ENCODE results near the gene WTIP. TPM values are rescaled to one million over a fixed set of nuclear protein-coding genes. Genes with fewer than 3 reads are reported as not detected.

WTIP gene
- total and polyA plus RNA-seq, 2 of the 4 experiments (the other 2 are of a cell fraction), result 30.3 to 48.9 TPM

DNA sequence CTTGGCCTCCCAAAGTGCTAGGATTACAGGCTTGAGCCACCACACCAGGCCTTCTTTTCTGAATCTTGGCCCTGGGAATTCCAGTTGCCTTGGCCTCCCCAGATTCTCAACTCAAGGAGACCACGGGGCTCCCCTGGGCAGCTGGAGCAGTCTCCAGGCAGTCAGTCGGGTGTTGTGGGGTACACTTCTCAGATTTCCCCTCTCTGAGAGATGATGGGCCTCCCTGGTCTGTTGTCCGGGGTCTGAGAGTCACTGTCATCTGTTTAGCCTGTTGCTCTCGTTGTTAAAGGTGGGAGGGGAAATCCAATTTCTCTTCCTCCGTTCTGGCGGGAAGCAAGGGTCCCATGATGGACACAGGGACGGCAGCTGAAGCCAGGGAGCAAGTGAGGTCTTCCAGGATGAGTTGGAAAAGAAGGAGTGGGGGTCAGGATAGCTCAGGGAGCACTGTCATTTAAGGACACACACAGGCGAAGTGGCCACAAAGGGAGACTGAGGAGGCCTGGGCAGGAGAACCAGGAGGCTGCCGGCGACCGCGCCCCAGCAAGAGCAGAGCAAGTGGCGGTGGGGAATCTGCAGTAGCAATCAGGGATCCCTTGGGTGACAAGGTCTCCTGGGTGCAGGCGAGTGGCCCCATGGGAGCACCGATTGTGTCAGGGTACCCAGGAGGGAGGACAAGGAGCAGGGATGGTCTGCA is 15.7 kb downstream of the WTIP start:
- in situ Hi-C loops (cut with MboI; ENCODE audit: low sequenced_read_pairs), result no loop called here

More for the DNA sequence above, 15.7 kb downstream of the WTIP start:
- Histone ChIP-seq H4K91ac (ENCODE audit: insufficient read depth, low read depth, low read length) (no peak overlapping the region), H3K4ac (ENCODE audit: low read depth, low read length) (no peak overlapping the region), H4K5ac (ENCODE audit: low read depth, low read length) (no peak overlapping the region), H2AFZ (replicated peaks; ENCODE audit: low read length, poor library complexity) (no peak overlapping the region), H3K23ac (ENCODE audit: low read depth, low read length) (no peak overlapping the region), H3K14ac (replicated peaks; ENCODE audit: low read depth, low read length) (no peak overlapping the region), H3K79me1 (ENCODE audit: low read depth in 1 of 2, low read length in 2 of 2) (peaks cover 7 to 16% of the 10 kb centered on the region in 2 experiments; a peak in 3 of 4 replicates), H3K9me3 (ENCODE audit: control insufficient read depth, insufficient read depth, low read length) (no peaks in the 10 kb centered on the region), H3K36me3 (ENCODE audit: control insufficient read depth, insufficient read depth, low read length) (peaks cover 54% of the 10 kb centered on the region), H3K27me3 (ENCODE audit: control insufficient read depth, insufficient read depth, low read length) (no peaks in the 10 kb centered on the region), H3K4me1 (ENCODE audit: control insufficient read depth, insufficient read depth, low read length) (peaks cover 2% of the 10 kb centered on the region; the same call in 1 of the 2 replicates), H2BK20ac (ENCODE audit: low read depth, low read length) (no peak overlapping the region), H3K9ac (ENCODE audit: low read depth, low read length) (no peak overlapping the region), H2BK5ac (ENCODE audit: low read depth, low read length, poor library complexity, severe bottlenecking) (no peak overlapping the region), H3K4me2 (ENCODE audit: low read depth, low read length) (no peak overlapping the region), H3K4me3 (ENCODE audit: insufficient read depth, low read depth, low read length) (no peak overlapping the region), H2BK120ac (ENCODE audit: low read depth, low read length) (no peak overlapping the region), H3K9me1 (ENCODE audit: insufficient read depth, low read length) (no peaks in the 10 kb centered on the region), H3K27ac (ENCODE audit: insufficient read depth, low read length) (no peak overlapping the region), H4K8ac (ENCODE audit: low read depth in 2 of 2, low read length in 2 of 2) (no peak overlapping the region), H2BK15ac (ENCODE audit: low read depth, low read length) (no peak overlapping the region), H2AK9ac (replicated peaks; ENCODE audit: low read depth, low read length, poor library complexity) (no peak overlapping the region), H4K20me1 (ENCODE audit: insufficient read depth, low read length) (peaks cover 9% of the 10 kb centered on the region), H3K18ac (ENCODE audit: low read depth, low read length) (no peak overlapping the region), H2AK5ac (ENCODE audit: low read depth, low read length) (no peak overlapping the region), H3K56ac (ENCODE audit: extremely low read depth, insufficient read depth, low read length) (no peak overlapping the region)
- no peak for TF ChIP-seq BHLHE40 (IDR thresholded peaks at IDR 0.05; ENCODE audit: low read depth, low read length)
- no peak for TF ChIP-seq CHD1 (IDR thresholded peaks at IDR 0.05; ENCODE audit: low read depth, low read length)
- no peak for TF ChIP-seq FOS (IDR thresholded peaks at IDR 0.05; ENCODE audit: low read depth, low read length)
- TF ChIP-seq CTCF (conservative IDR thresholded peaks at IDR 0.05; ENCODE audit: low read depth, low read length), result no peak
- no peak for TF ChIP-seq SMC3 (IDR thresholded peaks at IDR 0.05; ENCODE audit: low read depth, low read length)
- TF ChIP-seq CEBPB (IDR thresholded peaks at IDR 0.05; ENCODE audit: low read depth, low read length), result no peak
- no peak for TF ChIP-seq MXI1 (IDR thresholded peaks at IDR 0.05; ENCODE audit: borderline replicate concordance, low read depth, low read length)
- no peak for TF ChIP-seq POLR2A (IDR thresholded peaks at IDR 0.05; ENCODE audit: low read depth, low read length)
- TF ChIP-seq, protein P1, sequence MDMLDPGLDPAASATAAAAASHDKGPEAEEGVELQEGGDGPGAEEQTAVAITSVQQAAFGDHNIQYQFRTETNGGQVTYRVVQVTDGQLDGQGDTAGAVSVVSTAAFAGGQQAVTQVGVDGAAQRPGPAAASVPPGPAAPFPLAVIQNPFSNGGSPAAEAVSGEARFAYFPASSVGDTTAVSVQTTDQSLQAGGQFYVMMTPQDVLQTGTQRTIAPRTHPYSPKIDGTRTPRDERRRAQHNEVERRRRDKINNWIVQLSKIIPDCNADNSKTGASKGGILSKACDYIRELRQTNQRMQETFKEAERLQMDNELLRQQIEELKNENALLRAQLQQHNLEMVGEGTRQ (IDR thresholded peaks at IDR 0.05; ENCODE audit: low read depth, low read length), result no peak
- no peak for TF ChIP-seq MAFK (IDR thresholded peaks at IDR 0.05; ENCODE audit: low read depth, low read length)
- TF ChIP-seq MAZ (IDR thresholded peaks at IDR 0.05; ENCODE audit: borderline replicate concordance, low read depth, low read length), result no peak
- TF ChIP-seq RFX5 (IDR thresholded peaks at IDR 0.05; ENCODE audit: low read depth, low read length), result no peak
- TF ChIP-seq, protein P2, sequence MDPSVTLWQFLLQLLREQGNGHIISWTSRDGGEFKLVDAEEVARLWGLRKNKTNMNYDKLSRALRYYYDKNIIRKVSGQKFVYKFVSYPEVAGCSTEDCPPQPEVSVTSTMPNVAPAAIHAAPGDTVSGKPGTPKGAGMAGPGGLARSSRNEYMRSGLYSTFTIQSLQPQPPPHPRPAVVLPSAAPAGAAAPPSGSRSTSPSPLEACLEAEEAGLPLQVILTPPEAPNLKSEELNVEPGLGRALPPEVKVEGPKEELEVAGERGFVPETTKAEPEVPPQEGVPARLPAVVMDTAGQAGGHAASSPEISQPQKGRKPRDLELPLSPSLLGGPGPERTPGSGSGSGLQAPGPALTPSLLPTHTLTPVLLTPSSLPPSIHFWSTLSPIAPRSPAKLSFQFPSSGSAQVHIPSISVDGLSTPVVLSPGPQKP (IDR thresholded peaks at IDR 0.05; ENCODE audit: borderline replicate concordance, low read depth, low read length), result no peak
- WGBS, 2 experiments (ENCODE audit: extremely low coverage in 2 of 2, insufficient read length in 1 of 2), result 96% methylated on average over 9 of the region's 15 CpGs; no CpG with 5 or more reads in 1 of the 2 experiments
- intact Hi-C loops (cut with micrococcal nuclease), result no loop called here
- DNase-seq (no peak), ATAC-seq (ENCODE audit: low read depth) (no peak)
- ChIA-PET CTCF (no interaction called here), POLR2A (ENCODE audit: unreplicated experiment) (no interaction called here)
- dilution Hi-C loops (cut with HindIII; ENCODE audit: low sequenced_read_pairs, unreplicated experiment), result no loop called here
- BruUV-seq (replicated peaks), result no TSS peak
